Mononuclear cell (primary cell): ENCODE data around the gene STARD10. TPM values are rescaled to one million over a fixed set of nuclear protein-coding genes. Genes with fewer than 3 reads are reported as not detected.
"Not testable (repeated sequence)": the region's sequence is repeated elsewhere in the genome, so short reads cannot be mapped to it uniquely, and the experiment has no call there.

Experiments used
- H3K27me3 ChIP-seq: 2 replicates; pipeline ENCODE4 v1.6.0; 2011; ENCODE audit warnings: low read length, control low read depth; ENCODE audit not compliant: insufficient read depth
- H3K4me1 ChIP-seq: 2 replicates; pipeline ENCODE4 v1.5.1; 2011; ENCODE audit warnings: mild to moderate bottlenecking, low read length, control low read depth; ENCODE audit not compliant: insufficient read depth
- H3K4me3 ChIP-seq: 2 replicates; pipeline ENCODE4 v1.5.1; 2011; ENCODE audit warnings: mild to moderate bottlenecking, low read length, moderate library complexity
- H3K9me3 ChIP-seq: 2 replicates; pipeline ENCODE4 v1.5.1; 2011; ENCODE audit warnings: low read depth, mild to moderate bottlenecking, control low read depth, low read length
- total RNA-seq: library from RNA; depleted of rRNA; stranded (reverse); fragments of >200 nt; gene quantifications from one replicate; pipeline ENCODE4 v1.2.3, GENCODE V29; 2012

The STARD10 gene
- total RNA-seq, 1 donor = 10.2 TPM

GRCh38 chr11:72829884-72830533 lies 36.2 kb upstream of the STARD10 start:
- no peak overlapping the region for H3K4me3 ChIP-seq
- no peaks in the 10 kb centered on the region for H3K27me3 ChIP-seq
- H3K4me1 ChIP-seq = peaks cover 35% of the 10 kb centered on the region
- no peaks in the 10 kb centered on the region for H3K9me3 ChIP-seq

GRCh38 chr11:72829178-72829577 lies 35.3 kb upstream of the STARD10 start:
- no peaks in the 10 kb centered on the region for H3K27me3 ChIP-seq

GRCh38 chr11:72828692-72829101 lies 34.9 kb upstream of the STARD10 start:
- no peak overlapping the region for H3K4me3 ChIP-seq
- H3K27me3 ChIP-seq = no peaks in the 10 kb centered on the region
- peaks cover 26% of the 10 kb centered on the region for H3K4me1 ChIP-seq
- H3K9me3 ChIP-seq = no peaks in the 10 kb centered on the region

More at GRCh38 chr11:72829178-72829577, 35.3 kb upstream of the STARD10 start:
- Histone ChIP-seq H3K4me1 (peaks cover 27% of the 10 kb centered on the region), H3K4me3 (no peak overlapping the region), H3K9me3 (no peaks in the 10 kb centered on the region)

GRCh38 chr11:72828081-72828567 lies 34.3 kb upstream of the STARD10 start:
- Histone ChIP-seq H3K9me3 (no peaks in the 10 kb centered on the region), H3K4me1 (peaks cover 26% of the 10 kb centered on the region), H3K27me3 (no peaks in the 10 kb centered on the region), H3K4me3 (no peak overlapping the region)

- H3K4me1 ChIP-seq = peaks cover 26% of the 10 kb centered on the region
- H3K9me3 ChIP-seq, H3K27me3 ChIP-seq, H3K4me3 ChIP-seq: not testable (repeated sequence)
These were observed 33.8 kb upstream of the STARD10 start for GRCh38 chr11:72827656-72828055.

- no peaks in the 10 kb centered on the region for H3K9me3 ChIP-seq
- H3K4me1 ChIP-seq = peaks cover 26% of the 10 kb centered on the region
- no peak overlapping the region for H3K4me3 ChIP-seq
- H3K27me3 ChIP-seq = no peaks in the 10 kb centered on the region
These were observed 33.2 kb upstream of the STARD10 start for GRCh38 chr11:72826942-72827480.

GRCh38 chr11:72826191-72826941 lies 32.5 kb upstream of the STARD10 start:
- peaks cover 33% of the 10 kb centered on the region for H3K4me1 ChIP-seq

GRCh38 chr11:72825661-72826060 lies 31.8 kb upstream of the STARD10 start:
- no peak overlapping the region for H3K4me3 ChIP-seq

More at GRCh38 chr11:72826191-72826941, 32.5 kb upstream of the STARD10 start:
- Histone ChIP-seq H3K27me3 (no peaks in the 10 kb centered on the region), H3K9me3 (no peaks in the 10 kb centered on the region), H3K4me3 (no peak overlapping the region)

DNA sequence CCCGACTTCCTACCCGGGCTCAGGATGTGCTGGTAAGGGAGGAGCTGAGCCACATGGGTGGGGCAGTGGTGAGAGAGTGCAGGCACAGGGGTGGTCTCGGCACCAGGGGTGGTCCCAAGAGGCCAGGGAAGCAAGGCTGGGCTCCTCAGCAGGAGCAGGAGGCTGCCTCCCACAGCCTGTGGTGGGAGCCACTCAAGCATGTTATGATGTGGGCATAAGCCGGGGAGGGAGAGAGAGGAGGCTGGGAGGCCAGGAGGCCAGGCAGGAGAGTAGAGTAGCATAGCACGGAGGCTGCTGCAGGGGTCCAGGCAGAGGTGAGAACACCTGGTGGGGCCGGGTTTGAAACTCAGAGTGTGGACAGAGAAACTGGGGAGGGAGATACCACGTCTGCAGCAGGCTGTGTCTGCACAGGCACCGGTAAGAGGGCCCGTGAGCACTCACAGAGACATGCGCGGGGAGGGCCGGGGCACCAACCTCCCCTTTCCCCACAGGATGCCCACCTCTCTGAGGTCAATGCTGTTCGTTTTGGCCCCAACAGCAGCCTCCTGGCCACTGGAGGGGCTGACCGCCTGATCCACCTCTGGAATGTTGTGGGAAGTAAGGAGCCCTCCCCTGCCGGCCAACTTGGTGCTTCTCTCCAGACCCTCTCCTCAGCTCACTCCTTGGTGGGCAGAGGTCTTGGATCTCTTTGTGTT lies 31.1 kb upstream of the STARD10 start:
- H3K4me1 ChIP-seq = peaks cover 42% of the 10 kb centered on the region
- H3K4me3 ChIP-seq = no peak overlapping the region
- H3K27me3 ChIP-seq = no peaks in the 10 kb centered on the region
- H3K9me3 ChIP-seq = no peaks in the 10 kb centered on the region

More at GRCh38 chr11:72825661-72826060, 31.8 kb upstream of the STARD10 start:
- Histone ChIP-seq H3K27me3 (no peaks in the 10 kb centered on the region), H3K4me1 (peaks cover 40% of the 10 kb centered on the region), H3K9me3 (no peaks in the 10 kb centered on the region)

DNA sequence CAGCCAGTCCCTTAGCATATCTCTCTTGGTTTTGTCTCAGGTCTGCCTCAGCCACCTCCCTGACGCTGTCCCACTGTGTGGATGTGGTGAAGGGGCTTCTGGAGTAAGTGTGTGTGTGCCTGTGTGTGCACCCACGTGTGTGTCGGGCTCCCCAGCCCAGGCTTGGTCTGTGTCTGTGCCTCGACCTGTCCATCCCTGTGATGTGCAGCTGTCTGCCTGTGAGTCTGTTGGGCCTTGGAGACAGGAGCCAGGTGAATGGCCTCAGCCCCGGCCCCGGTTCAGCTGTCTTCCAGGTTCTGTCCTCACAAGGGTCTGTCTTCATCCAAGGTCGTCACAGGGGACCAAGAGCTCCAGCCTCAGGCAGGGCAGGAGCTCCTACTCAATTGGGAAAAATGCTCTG lies 30.2 kb upstream of the STARD10 start:
- H3K4me3 ChIP-seq = no peak overlapping the region
- no peaks in the 10 kb centered on the region for H3K27me3 ChIP-seq
- no peaks in the 10 kb centered on the region for H3K9me3 ChIP-seq
- peaks cover 40% of the 10 kb centered on the region for H3K4me1 ChIP-seq

DNA sequence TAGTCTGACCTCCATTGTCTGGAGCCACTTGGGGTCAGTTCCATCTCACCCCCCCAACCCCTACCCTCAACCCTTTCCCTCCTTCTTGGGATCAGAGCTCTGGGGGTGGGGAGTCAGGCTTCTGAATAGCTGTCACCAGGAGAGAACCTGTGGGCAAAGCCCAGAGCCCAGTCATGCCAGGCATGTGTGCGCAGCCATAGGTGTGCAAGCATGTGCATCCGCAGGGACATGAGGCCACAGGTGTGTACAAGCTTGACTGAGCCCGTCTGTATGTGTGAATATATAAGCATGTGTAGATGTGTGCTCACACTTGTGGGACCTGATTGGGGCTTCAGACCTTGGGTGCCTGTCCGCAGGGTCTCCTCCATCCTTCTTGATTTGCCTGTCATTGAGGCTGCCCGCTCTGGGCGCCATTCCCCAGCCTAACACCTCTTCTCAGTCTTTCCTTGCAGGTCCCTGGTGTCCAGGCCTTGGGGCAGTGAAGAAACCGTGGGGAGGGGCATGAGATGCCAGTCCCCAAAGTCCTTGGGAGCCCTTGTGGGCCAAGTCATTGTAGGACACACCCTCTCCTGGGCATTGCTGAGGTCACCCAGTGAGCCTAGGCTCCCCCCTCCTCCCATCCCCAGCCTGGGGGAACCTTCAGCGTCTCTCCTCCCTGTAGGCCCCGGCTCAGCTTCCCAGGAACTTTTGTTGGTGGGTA lies 29.4 kb upstream of the STARD10 start:
- no peaks in the 10 kb centered on the region for H3K9me3 ChIP-seq

DNA sequence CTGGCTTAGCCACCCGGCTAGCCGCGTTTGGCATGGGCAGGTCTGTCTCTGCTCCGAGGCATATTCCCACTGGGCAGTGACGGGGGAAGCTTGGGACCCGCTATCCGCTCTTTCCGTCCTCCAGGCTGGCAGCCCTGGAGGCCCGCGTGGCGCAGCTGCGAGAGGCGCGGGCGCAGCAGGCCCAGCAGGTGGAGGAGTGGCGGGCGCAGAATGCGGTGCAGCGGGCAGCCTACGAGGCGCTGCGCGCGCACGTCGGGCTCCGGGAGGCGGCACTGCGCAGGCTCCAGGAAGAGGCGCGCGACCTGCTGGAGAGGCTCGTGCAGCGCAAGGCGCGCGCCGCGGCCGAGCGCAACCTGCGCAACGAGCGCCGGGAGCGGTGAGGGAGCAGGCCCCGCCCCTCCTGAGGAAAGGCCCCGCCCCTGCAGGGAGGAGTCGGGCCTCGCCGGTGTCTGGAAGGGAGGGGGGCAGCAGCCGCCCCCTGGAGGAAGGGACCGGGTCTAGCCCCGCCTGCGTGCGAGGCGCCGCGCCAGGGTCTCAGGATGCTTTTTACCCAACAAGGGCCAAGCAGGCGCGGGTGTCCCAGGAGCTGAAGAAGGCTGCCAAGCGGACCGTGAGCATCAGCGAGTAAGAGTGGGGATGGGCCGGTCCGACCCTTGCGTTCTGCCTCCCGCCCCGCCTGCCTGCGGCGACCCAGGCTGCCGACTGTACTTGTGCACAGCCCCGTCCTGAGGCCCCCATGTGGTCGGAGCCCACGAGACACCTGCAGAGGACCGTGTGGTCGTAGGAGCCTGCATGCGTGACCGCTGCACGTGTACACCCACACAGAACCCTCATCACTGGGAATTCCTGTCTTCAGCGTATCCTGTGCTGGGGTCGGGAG lies 28.3 kb upstream of the STARD10 start:
- Histone ChIP-seq H3K4me3 (peak overlapping the region; percentile 6), H3K4me1 (peaks cover 39% of the 10 kb centered on the region)

More for the DNA sequence above, 29.4 kb upstream of the STARD10 start:
- H3K4me1 ChIP-seq = peaks cover 39% of the 10 kb centered on the region
- H3K4me3 ChIP-seq = no peak overlapping the region
- H3K27me3 ChIP-seq = no peaks in the 10 kb centered on the region

GRCh38 chr11:72821221-72821919 lies 27.5 kb upstream of the STARD10 start:
- Histone ChIP-seq H3K4me1 (peaks cover 40% of the 10 kb centered on the region), H3K4me3 (peak overlapping the region; percentile 6), H3K27me3 (no peaks in the 10 kb centered on the region), H3K9me3 (no peaks in the 10 kb centered on the region)

More for the DNA sequence above, 28.3 kb upstream of the STARD10 start:
- H3K27me3 ChIP-seq = no peaks in the 10 kb centered on the region
- H3K9me3 ChIP-seq = no peaks in the 10 kb centered on the region
